K562 (cell line): ENCODE data around the gene RPP21. TPM values are rescaled to one million over a fixed set of nuclear protein-coding genes. Genes with fewer than 3 reads are reported as not detected.

ENCODE experiments used
- ATAC-seq: fragments of 200-7000 bp; cut with Tn5 transposase; 3 replicates; pipeline ENCODE4 v1.9.1; 2020; ENCODE audit warnings: moderate library complexity
- BruUV-seq: library from RNA; stranded (reverse); fragments of 400-500 nt; replicated peaks from 2 replicates; lab custom pipeline; 2021; lab: Mats Ljungman, UMichigan
- CTCF ChIA-PET: fragments of 300-600 bp; formaldehyde crosslinking; extraction: SDS; loops from one replicate; lab custom pipeline; 2021; ENCODE audit warnings: low intra/inter-chr PET ratio; lab: Yijun Ruan, JAX
- POLR2A ChIA-PET: fragments of 300-600, 350-650 bp; sonication (Branson Sonifier 250); formaldehyde crosslinking; extraction: SDS; loops from one replicate; lab custom pipeline; 2021; ENCODE audit warnings: antibody characterized with exemption, inconsistent platforms; lab: Yijun Ruan, JAX
- DNase-seq, 4 experiments: peaks; one replicate each; pipeline versions ENCODE4 v3.0.0 to v3.0.0-alpha.2; 2011 to 2018; ENCODE audit warnings: low spot score in 3 of 4, mixed read lengths in 3 of 4; ENCODE audit errors: extremely low read depth in 1 of 4
- FAIRE-seq: peaks from 2 replicates; lab custom pipeline; 2011; peaks lifted over from hg19 to GRCh38; lab: Jason Lieb, UNC
- H2AFZ ChIP-seq: 2 replicates; pipeline ENCODE4 v1.6.0; 2011; ENCODE audit warnings: low read depth, low read length, control low read depth, inconsistent platforms
- H3K27ac ChIP-seq: fragments of 200-600 bp; 3 replicates; pipeline ENCODE4 v1.8.0; 2011; ENCODE audit warnings: low read depth, mild to moderate bottlenecking, control low read depth, inconsistent platforms, low read length, moderate library complexity, mixed read lengths; ENCODE audit errors: extremely low read depth
- H3K27me3 ChIP-seq, 2 experiments: fragments of 300-600 bp in 1 of 2; 2 replicates in 1 of 2; 3 replicates in 1 of 2; pipeline versions ENCODE4 v1.6.0 to v1.8.0; 2011; ENCODE audit warnings: inconsistent platforms in 2 of 2, low read length in 2 of 2, mild to moderate bottlenecking in 1 of 2, mixed read lengths in 1 of 2, moderate library complexity in 1 of 2; ENCODE audit not compliant: control insufficient read depth in 2 of 2, insufficient read depth in 2 of 2
- H3K36me3 ChIP-seq: fragments of 300-600 bp; 3 replicates; pipeline ENCODE4 v1.8.0; 2011; ENCODE audit warnings: mild to moderate bottlenecking, low read length, inconsistent platforms; ENCODE audit not compliant: control insufficient read depth, insufficient read depth
- H3K4me1 ChIP-seq, 2 experiments: fragments of 200-600 bp in 1 of 2; replicated peaks in 1 of 2; 2 replicates in 1 of 2; 3 replicates in 1 of 2; pipeline versions ENCODE4 v1.5.1 to v1.8.0; 2011; ENCODE audit warnings: inconsistent platforms in 2 of 2, low read length in 2 of 2, mild to moderate bottlenecking in 1 of 2, mixed read lengths in 1 of 2, moderate library complexity in 1 of 2; ENCODE audit not compliant: control insufficient read depth in 2 of 2, insufficient read depth in 2 of 2
- H3K4me2 ChIP-seq: 2 replicates; pipeline ENCODE4 v1.6.1; 2011; ENCODE audit warnings: low read length, control low read depth, inconsistent platforms, mixed read lengths; ENCODE audit not compliant: insufficient read depth
- H3K4me3 ChIP-seq: fragments of 200-600 bp; sonication (generic), shearing (Covaris generic); 2 replicates; pipeline ENCODE4 v1.5.1; 2016; ENCODE audit warnings: control low read depth, inconsistent platforms
- H3K79me2 ChIP-seq: fragments of 200-600 bp; 3 replicates; pipeline ENCODE4 v1.8.0; 2011; ENCODE audit warnings: low read length, inconsistent platforms; ENCODE audit not compliant: control insufficient read depth, insufficient read depth
- H3K9ac ChIP-seq, 2 experiments: 2 replicates each; pipeline versions ENCODE4 v1.6.0 to v1.6.1; 2011; ENCODE audit warnings: low read depth in 2 of 2, low read length in 2 of 2, control low read depth in 1 of 2, inconsistent platforms in 1 of 2, mild to moderate bottlenecking in 1 of 2, mixed read lengths in 1 of 2; ENCODE audit not compliant: insufficient read depth in 1 of 2
- H3K9me1 ChIP-seq: one replicate; pipeline ENCODE4 v1.6.0; 2011; ENCODE audit warnings: inconsistent platforms, mild to moderate bottlenecking, low read length, moderate library complexity; ENCODE audit not compliant: control insufficient read depth, insufficient read depth
- H3K9me3 ChIP-seq: replicated peaks from 2 replicates; pipeline ENCODE4 v1.5.1; 2011; ENCODE audit warnings: low read depth, low read length, inconsistent platforms; ENCODE audit not compliant: control insufficient read depth, insufficient read depth
- H4K20me1 ChIP-seq: replicated peaks from 2 replicates; pipeline ENCODE4 v1.6.1; 2011; ENCODE audit warnings: low read length, inconsistent platforms, mixed read lengths; ENCODE audit not compliant: control insufficient read depth, insufficient read depth
- C11orf30 ChIP-seq: fragments of 450-650 bp; IDR thresholded peaks from 2 replicates; pipeline ENCODE4 v1.6.1; 2016; ENCODE audit warnings: low read depth, mild to moderate bottlenecking
- MAFG ChIP-seq: fragments of 450-650 bp; conservative IDR thresholded peaks from 2 replicates; pipeline ENCODE4 v1.6.1; 2016; ENCODE audit warnings: missing genetic modification characterization, missing compliant biosample characterization
- ZNF316 ChIP-seq: fragments of 450-650 bp; IDR thresholded peaks from 2 replicates; pipeline ENCODE4 v1.6.1; 2016
- WGBS: fragments of 100-300 bp; shearing (Covaris generic); methylation state at CpG from one replicate; pipeline ENCODE4 v1.1.6; 2016; ENCODE audit warnings: low coverage, mixed read lengths; ENCODE audit not compliant: insufficient coverage; ENCODE audit errors: missing lambda C conversion rate; 5-methylcytosine and 5-hydroxymethylcytosine counted together
- in situ Hi-C: fragments of 300-500 bp; cut with MboI; formaldehyde crosslinking; loops from 4 replicates; pipeline ENCODE4 v1.15.0; 2018; ENCODE audit warnings: inconsistent platforms, mixed read lengths
- intact Hi-C: fragments of 100-400 bp; cut with micrococcal nuclease; formaldehyde crosslinking; loops from 2 replicates; pipeline ENCODE4 v1.14.2; 2022
- polyA plus RNA-seq, 8 experiments: library from polyadenylated mRNA; depleted of rRNA in 4 of 8; stranded (reverse) in 5 of 8; unstranded in 3 of 8; fragments of >200 nt; fragmentation: Nextera tagmentation in 2 of 8; fragmentation: Illumina TruSeq in 1 of 8; extraction: Ambion mirVana in 2 of 8; extraction: Trizol in 1 of 8; gene quantifications; 2 replicates each; pipeline versions ENCODE4 v1.2.1 to v1.2.3, GENCODE V29; 2011 to 2014; ENCODE audit warnings: inconsistent platforms in 1 of 8, missing spikeins in 1 of 8
- total RNA-seq, 7 experiments: library from RNA; depleted of rRNA in 6 of 7; stranded (reverse); fragments of >200 nt in 6 of 7; fragmentation: Illumina TruSeq in 2 of 7; extraction: Trizol in 2 of 7; gene quantifications; 2 replicates each; pipeline versions ENCODE4 v1.2.1 to v1.2.3, GENCODE V29; 2011 to 2021; ENCODE audit warnings: low replicate concordance in 1 of 7
- TF ChIP-seq, protein P1 (sequence below): fragments of 250-450 bp; sonication (Bioruptor Pico); IDR thresholded peaks from 2 replicates; pipeline ENCODE4 v1.4.0; 2020

The RPP21 gene
- total and polyA plus RNA-seq, 9 of the 15 experiments (the other 6 are each of a cell fraction or from before 2014, with no cell fraction given), result 62.1 to 362 (median 166) TPM

GRCh38 chr6:30356536-30356935, 11.6 kb downstream of the RPP21 start:
- no peak overlapping the region for H3K9ac ChIP-seq
- TF ChIP-seq MAFG (tag), result peak; percentile 56
- peak; percentile 58 for TF ChIP-seq C11orf30
- TF ChIP-seq, protein P1, sequence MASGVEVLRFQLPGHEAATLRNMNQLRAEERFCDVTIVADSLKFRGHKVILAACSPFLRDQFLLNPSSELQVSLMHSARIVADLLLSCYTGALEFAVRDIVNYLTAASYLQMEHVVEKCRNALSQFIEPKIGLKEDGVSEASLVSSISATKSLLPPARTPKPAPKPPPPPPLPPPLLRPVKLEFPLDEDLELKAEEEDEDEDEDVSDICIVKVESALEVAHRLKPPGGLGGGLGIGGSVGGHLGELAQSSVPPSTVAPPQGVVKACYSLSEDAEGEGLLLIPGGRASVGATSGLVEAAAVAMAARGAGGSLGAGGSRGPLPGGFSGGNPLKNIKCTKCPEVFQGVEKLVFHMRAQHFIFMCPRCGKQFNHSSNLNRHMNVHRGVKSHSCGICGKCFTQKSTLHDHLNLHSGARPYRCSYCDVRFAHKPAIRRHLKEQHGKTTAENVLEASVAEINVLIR, result no peak
- peak; percentile 65 for TF ChIP-seq ZNF316
- no peaks in the 10 kb centered on the region for H3K36me3 ChIP-seq
- no peaks in the 10 kb centered on the region for H3K9me1 ChIP-seq
- H3K79me2 ChIP-seq, result no peaks in the 10 kb centered on the region
- H3K9me3 ChIP-seq, result no peaks in the 10 kb centered on the region
- DNase-seq (no peak), FAIRE-seq (no peak), ATAC-seq (no peak)
- WGBS, result 11% methylated on average over 1 of the region's 1 CpG
- peaks cover 0 to 5% of the 10 kb centered on the region in 2 experiments; a peak in 3 of 5 replicates for H3K4me1 ChIP-seq
- no peak overlapping the region for H2AFZ ChIP-seq
- intact Hi-C loops (loop anchor here (2.0 to 5.0 kb wide), 2 partner anchors 40 to 96 kb away; no protein-coding TSS in a partner anchor), in situ Hi-C loops (no loop called here)
- ChIA-PET CTCF (no interaction called here), POLR2A (interaction anchor here (1.1 to 1.4 kb wide), 2 partner anchors 9 to 14 kb away, joined by 3 read pairs; no protein-coding TSS in a partner anchor)
- peaks cover 24 to 27% of the 10 kb centered on the region in 2 experiments for H3K27me3 ChIP-seq
- H4K20me1 ChIP-seq, result no peaks in the 10 kb centered on the region
- H3K4me3 ChIP-seq, result no peak overlapping the region
- H3K27ac ChIP-seq, result no peak overlapping the region
- no peak overlapping the region for H3K4me2 ChIP-seq
- no TSS peak for BruUV-seq
